H9 (cell line): ENCODE results near the gene ST8SIA5. TPM values are rescaled to one million over a fixed set of nuclear protein-coding genes. Genes with fewer than 3 reads are reported as not detected.

Source experiments
- DNase-seq: peaks from one replicate; pipeline ENCODE4 v3.0.0-alpha.2; 2017
- H2AFZ ChIP-seq: one replicate; pipeline ENCODE4 v1.6.1; 2013; ENCODE audit warnings: mild to moderate bottlenecking, low read length, control low read depth, moderate library complexity
- H2AK5ac ChIP-seq: 2 replicates; pipeline ENCODE4 v1.6.1; 2013; ENCODE audit warnings: low read length, control low read depth, mixed read lengths; ENCODE audit not compliant: insufficient read length
- H2BK120ac ChIP-seq: one replicate; pipeline ENCODE4 v1.6.1; 2013; ENCODE audit warnings: low read depth, mild to moderate bottlenecking, low read length, control low read depth, inconsistent platforms; ENCODE audit not compliant: poor library complexity, severe bottlenecking
- H2BK12ac ChIP-seq: 2 replicates; pipeline ENCODE4 v1.6.1; 2013; ENCODE audit warnings: low read length, control low read depth, mixed read lengths, low read depth; ENCODE audit not compliant: insufficient read length
- H2BK15ac ChIP-seq: 2 replicates; pipeline ENCODE4 v1.6.1; 2013; ENCODE audit warnings: low read depth, low read length, control low read depth
- H2BK20ac ChIP-seq: one replicate; pipeline ENCODE4 v1.6.1; 2013; ENCODE audit warnings: low read depth, mild to moderate bottlenecking, low read length, control low read depth, inconsistent platforms; ENCODE audit not compliant: poor library complexity, severe bottlenecking
- H2BK5ac ChIP-seq: 2 replicates; pipeline ENCODE4 v1.6.1; 2013; ENCODE audit warnings: low read length, control low read depth, mixed read lengths; ENCODE audit not compliant: insufficient read length
- H3K14ac ChIP-seq: 2 replicates; pipeline ENCODE4 v1.6.1; 2013; ENCODE audit warnings: low read length, control low read depth; ENCODE audit not compliant: insufficient read depth
- H3K18ac ChIP-seq: 2 replicates; pipeline ENCODE4 v1.6.1; 2013; ENCODE audit warnings: low read depth, mild to moderate bottlenecking, mixed read lengths, low read length, control low read depth; ENCODE audit not compliant: insufficient read length
- H3K23ac ChIP-seq: 2 replicates; pipeline ENCODE4 v1.6.1; 2013; ENCODE audit warnings: low read length, control low read depth, mixed read lengths, low read depth; ENCODE audit not compliant: insufficient read length
- H3K23me2 ChIP-seq: 2 replicates; pipeline ENCODE4 v1.6.1; 2013; ENCODE audit warnings: low read depth, mild to moderate bottlenecking, mixed read lengths, low read length, control low read depth; ENCODE audit not compliant: insufficient read length, poor library complexity, severe bottlenecking
- H3K27ac ChIP-seq: 2 replicates; pipeline ENCODE4 v1.5.1; 2013; ENCODE audit warnings: low read length, control low read depth, mixed read lengths, low read depth; ENCODE audit not compliant: insufficient read length
- H3K27me3 ChIP-seq: 2 replicates; pipeline ENCODE4 v1.6.1; 2013; ENCODE audit warnings: low read length, control low read depth, inconsistent platforms; ENCODE audit not compliant: insufficient read depth
- H3K4ac ChIP-seq: 2 replicates; pipeline ENCODE4 v1.6.1; 2013; ENCODE audit warnings: low read depth, mild to moderate bottlenecking, control low read depth, inconsistent platforms, low read length, moderate library complexity
- H3K4me1 ChIP-seq: 2 replicates; pipeline ENCODE4 v1.6.1; 2013; ENCODE audit warnings: low read length, control low read depth, inconsistent platforms; ENCODE audit not compliant: insufficient read depth
- H3K4me2 ChIP-seq: 2 replicates; pipeline ENCODE4 v1.6.1; 2013; ENCODE audit warnings: low read length, control low read depth, mixed read lengths; ENCODE audit not compliant: insufficient read length, insufficient read depth
- H3K56ac ChIP-seq: 2 replicates; pipeline ENCODE4 v1.6.1; 2013; ENCODE audit warnings: low read depth, mild to moderate bottlenecking, mixed read lengths, low read length, control low read depth; ENCODE audit not compliant: insufficient read length
- H3K79me1 ChIP-seq: 2 replicates; pipeline ENCODE4 v1.6.1; 2013; ENCODE audit warnings: low read depth, mild to moderate bottlenecking, moderate library complexity, low read length, control low read depth, inconsistent platforms; ENCODE audit not compliant: insufficient read depth, poor library complexity, severe bottlenecking
- H3K79me2 ChIP-seq: 2 replicates; pipeline ENCODE4 v1.6.1; 2013; ENCODE audit warnings: low read length, control low read depth, inconsistent platforms; ENCODE audit not compliant: insufficient read depth
- H3K9ac ChIP-seq: 2 replicates; pipeline ENCODE4 v1.6.1; 2013; ENCODE audit warnings: low read length, control low read depth, mixed read lengths; ENCODE audit not compliant: insufficient read length; ENCODE audit errors: extremely low read depth
- H3K9me3 ChIP-seq: one replicate; pipeline ENCODE4 v1.6.1; 2013; ENCODE audit warnings: low read depth, low read length, inconsistent platforms; ENCODE audit not compliant: control insufficient read depth
- H3T11ph ChIP-seq: one replicate; pipeline ENCODE4 v1.6.1; 2013; ENCODE audit warnings: mild to moderate bottlenecking, low read length, control low read depth, inconsistent platforms
- H4K20me1 ChIP-seq: one replicate; pipeline ENCODE4 v1.6.1; 2013; ENCODE audit not compliant: control insufficient read depth, insufficient read length, insufficient read depth
- H4K5ac ChIP-seq: 2 replicates; pipeline ENCODE4 v1.6.1; 2013; ENCODE audit warnings: low read depth, mild to moderate bottlenecking, mixed read lengths, low read length, control low read depth; ENCODE audit not compliant: insufficient read length
- H4K8ac ChIP-seq: replicated peaks from 2 replicates; pipeline ENCODE4 v1.6.1; 2013; ENCODE audit warnings: low read length, control low read depth, mixed read lengths, low read depth; ENCODE audit not compliant: insufficient read length
- H4K91ac ChIP-seq: 2 replicates; pipeline ENCODE4 v1.6.1; 2013; ENCODE audit warnings: low read depth, mild to moderate bottlenecking, moderate library complexity, mixed read lengths, low read length, control low read depth; ENCODE audit not compliant: insufficient read length
- H3K27ac Mint-ChIP-seq, 3 experiments: 2 replicates in 2 of 3; 3 replicates in 1 of 3; pipeline ENCODE4 v1.8.0; 2020 to 2021; ENCODE audit warnings: mixed read lengths in 3 of 3, mild to moderate bottlenecking in 1 of 3, moderate library complexity in 1 of 3
- H3K27me3 Mint-ChIP-seq: 2 replicates; pipeline ENCODE4 v1.8.0; 2021; ENCODE audit warnings: low read depth, mild to moderate bottlenecking, moderate library complexity, mixed read lengths
- H3K36me3 Mint-ChIP-seq, 3 experiments: 2 replicates in 2 of 3; 3 replicates in 1 of 3; pipeline ENCODE4 v1.8.0; 2020 to 2021; ENCODE audit warnings: low read depth in 3 of 3, mixed read lengths in 3 of 3; ENCODE audit not compliant: insufficient read depth in 1 of 3
- H3K4me1 Mint-ChIP-seq, 2 experiments: 2 replicates each; pipeline ENCODE4 v1.8.0; 2020; ENCODE audit warnings: mixed read lengths in 2 of 2
- H3K4me3 Mint-ChIP-seq, 2 experiments: 2 replicates in 1 of 2; 3 replicates in 1 of 2; pipeline ENCODE4 v1.8.0; 2020 to 2021; ENCODE audit warnings: mild to moderate bottlenecking in 2 of 2, mixed read lengths in 2 of 2, moderate library complexity in 1 of 2
- H3K9me3 Mint-ChIP-seq, 2 experiments: 2 replicates in 1 of 2; 3 replicates in 1 of 2; pipeline ENCODE4 v1.8.0; 2020; ENCODE audit warnings: mild to moderate bottlenecking in 2 of 2, mixed read lengths in 2 of 2, moderate library complexity in 1 of 2
- CTCF ChIP-seq: fragments of 200-600 bp; sonication (generic); conservative IDR thresholded peaks from 3 replicates; pipeline ENCODE4 v1.8.0; 2021; ENCODE audit warnings: antibody characterized with exemption, mild to moderate bottlenecking
- WGBS: extraction: QIAGEN DNeasy Blood & Tissue Kit; methylation state at CpG from one replicate; pipeline ENCODE4 v1.1.7; 2013; ENCODE audit warnings: missing lambda C conversion rate, low lambda C conversion rate, mixed read lengths; ENCODE audit not compliant: insufficient read length; ENCODE audit errors: extremely low coverage; 5-methylcytosine and 5-hydroxymethylcytosine counted together
- total RNA-seq: library from RNA; stranded (reverse); gene quantifications from 2 replicates; pipeline ENCODE4 v1.2.1, GENCODE V29; 2021

The ST8SIA5 gene
- total RNA-seq, 1 experiment from 2014 or later = 0.63 TPM

GRCh38 chr18:46672062-46672970 lies 84.5 kb downstream of the ST8SIA5 start:
- Histone ChIP-seq H4K5ac (no peak overlapping the region), H3K27ac (no peak overlapping the region), H3K9ac (no peak overlapping the region), H3K9me3 (no peaks in the 10 kb centered on the region), H2BK15ac (no peak overlapping the region), H2AFZ (no peak overlapping the region), H3K14ac (no peak overlapping the region), H3K79me1 (no peaks in the 10 kb centered on the region), H3K4ac (no peak overlapping the region), H2AK5ac (no peak overlapping the region), H2BK20ac (no peak overlapping the region), H3K27me3 (no peaks in the 10 kb centered on the region; the same call in none of the 2 replicates), H2BK5ac (no peak overlapping the region), H3K56ac (no peak overlapping the region), H4K20me1 (no peaks in the 10 kb centered on the region), H3K79me2 (no peaks in the 10 kb centered on the region), H3K23ac (no peak overlapping the region), H3K18ac (no peak overlapping the region), H4K8ac (no peak overlapping the region), H3K23me2 (no peaks in the 10 kb centered on the region), H3T11ph (no peak overlapping the region), H4K91ac (no peak overlapping the region), H3K4me1 (no peaks in the 10 kb centered on the region; the same call in 1 of the 2 replicates), H3K4me2 (no peak overlapping the region), H2BK120ac (no peak overlapping the region), H2BK12ac (no peak overlapping the region)
- peaks cover 4% of the 10 kb centered on the region for H3K27me3 Mint-ChIP-seq
- no peak overlapping the region for H3K4me3 Mint-ChIP-seq
- H3K36me3 Mint-ChIP-seq = no peaks in the 10 kb centered on the region
- peaks cover 27 to 34% of the 10 kb centered on the region in 2 experiments for H3K4me1 Mint-ChIP-seq
- no peak for TF ChIP-seq CTCF
- no peaks in the 10 kb centered on the region; a peak in 1 of 5 replicates for H3K9me3 Mint-ChIP-seq
- WGBS = no CpG with 5 or more reads among the region's 6 CpGs
- no peak for DNase-seq
- no peak overlapping the region for H3K27ac Mint-ChIP-seq
